RCC 7860 (cell line): ENCODE measurements around the gene KRT77.
"Not testable (repeated sequence)": the region's sequence is repeated elsewhere in the genome, so short reads cannot be mapped to it uniquely, and the experiment has no call there.

ENCODE experiments used
- DNase-seq: peaks from one replicate; pipeline ENCODE4 v3.0.0-alpha.2; 2015; ENCODE audit warnings: low spot score
- FAIRE-seq: peaks from 2 replicates; lab custom pipeline; 2012; peaks lifted over from hg19 to GRCh38; lab: Jason Lieb, UNC

KRT77 gene

DNA sequence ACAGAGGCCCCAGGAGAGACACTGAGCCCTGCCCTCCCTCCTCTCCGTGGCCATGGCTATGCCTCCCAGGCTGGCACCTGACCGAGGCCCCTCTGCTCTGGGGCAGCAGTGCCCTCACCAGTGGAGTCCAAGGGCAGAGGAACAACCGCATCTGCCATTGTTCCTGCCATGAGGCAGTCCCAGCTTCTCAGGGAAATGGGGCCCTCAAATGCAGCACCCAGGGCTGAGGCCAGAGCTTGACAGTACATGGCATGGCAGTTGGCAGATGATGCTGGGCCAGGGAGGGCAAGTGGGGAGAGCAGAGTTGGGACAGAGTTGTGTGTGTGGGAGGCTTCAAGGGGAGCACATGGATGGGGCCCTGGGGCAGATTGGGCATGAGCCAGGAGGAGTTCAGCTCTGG lies 21.1 kb upstream of the KRT77 start:
- no peak for FAIRE-seq

DNA sequence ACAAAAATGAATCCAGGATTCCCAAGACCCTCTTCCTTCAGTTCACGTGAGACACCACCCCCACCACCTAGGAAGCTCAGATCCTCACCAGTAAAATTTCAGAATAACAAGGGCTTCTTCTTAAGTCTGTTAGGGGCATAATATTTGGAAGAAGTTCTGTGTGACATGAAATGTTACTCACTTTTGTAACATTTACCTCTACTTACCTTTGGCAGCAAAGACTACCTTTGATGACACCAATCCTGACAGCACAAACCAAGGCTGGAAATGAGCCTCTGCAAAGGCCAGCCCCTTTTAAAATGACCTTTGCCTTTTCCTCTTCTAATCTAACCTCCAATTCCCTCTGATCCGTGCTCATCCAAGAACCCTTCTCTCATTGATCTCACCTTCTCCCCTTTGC lies 19.4 kb upstream of the KRT77 start:
- no peak for FAIRE-seq
- DNase-seq, result no peak

More for the DNA sequence above, 21.1 kb upstream of the KRT77 start:
- no peak for DNase-seq

DNA sequence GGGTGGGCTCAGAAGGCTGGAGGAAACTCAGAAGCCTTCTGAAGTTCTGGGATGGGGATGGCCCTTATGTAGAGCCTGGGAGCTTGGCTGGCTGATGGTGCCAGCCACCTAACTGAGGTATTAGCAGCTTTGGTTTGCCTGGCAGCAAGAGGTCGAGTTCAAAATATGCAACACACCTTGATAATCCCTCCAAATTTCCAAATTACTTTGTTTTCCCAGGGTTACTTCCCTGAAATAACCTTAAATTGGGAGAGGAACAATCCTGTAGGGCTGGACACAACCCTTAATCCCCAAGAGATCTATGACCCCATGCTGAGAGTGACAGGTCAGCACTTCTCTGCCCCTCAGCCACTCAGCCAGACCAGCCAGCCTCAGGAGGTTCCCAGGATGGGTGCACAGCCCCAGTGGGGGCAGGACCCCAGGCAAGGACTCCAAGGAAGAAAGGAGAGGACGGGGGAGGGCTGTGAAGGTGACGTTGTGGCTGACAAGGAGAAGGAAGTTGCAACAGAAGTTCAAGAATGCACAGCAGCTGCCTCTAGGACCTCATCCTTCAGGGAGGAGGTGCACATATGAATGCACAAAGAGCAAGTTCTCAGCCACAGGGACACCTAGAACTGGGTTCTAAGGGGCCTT lies 18.6 kb upstream of the KRT77 start:
- FAIRE-seq, result no peak
- DNase-seq, result no peak

DNA sequence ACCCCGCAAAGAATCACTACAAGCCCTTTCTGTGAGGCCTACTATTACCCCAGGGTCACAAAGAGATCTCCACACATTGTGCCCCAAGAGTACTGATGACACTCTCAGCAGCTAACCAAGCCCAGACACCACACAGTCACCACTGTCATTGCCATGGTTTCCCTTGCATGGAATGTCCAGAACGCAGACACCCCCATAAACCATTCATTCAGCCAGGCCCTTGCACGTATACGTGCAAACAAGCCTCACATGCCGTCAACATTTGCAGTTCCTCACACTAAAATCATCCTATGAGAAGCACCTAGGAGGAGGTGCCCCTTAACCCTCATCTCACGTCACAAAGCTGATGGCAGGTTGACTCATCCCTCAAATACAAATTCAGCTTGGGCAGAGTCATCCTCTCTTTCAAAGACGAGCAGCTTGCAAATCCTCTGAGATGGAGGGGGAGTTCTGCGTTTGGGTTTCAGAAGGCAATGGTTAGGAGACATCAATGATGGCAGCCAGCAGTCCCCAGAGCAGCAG lies 17.1 kb upstream of the KRT77 start:
- peak; percentile 37 for DNase-seq
- FAIRE-seq, result no peak

DNA sequence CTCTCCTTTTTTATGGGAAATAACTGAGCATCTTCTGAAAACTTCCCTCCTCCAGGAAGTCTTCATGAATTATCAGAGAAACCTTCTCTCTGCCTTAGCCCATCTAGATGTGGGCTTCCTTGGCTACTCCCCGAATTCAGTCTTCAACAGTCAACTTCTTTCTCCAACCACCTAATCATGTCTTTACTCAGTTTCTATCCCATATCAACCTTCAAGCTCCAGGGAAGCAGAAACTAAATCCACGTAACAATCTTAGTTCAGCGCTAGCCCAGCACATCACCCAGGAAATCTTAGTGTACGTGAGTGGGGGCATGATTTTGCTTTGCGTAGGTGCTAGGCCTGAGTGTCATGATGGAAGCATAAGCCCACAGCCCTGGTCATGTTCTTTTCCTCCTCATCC lies 12.7 kb upstream of the KRT77 start:
- DNase-seq (no peak), FAIRE-seq (no peak)

DNA sequence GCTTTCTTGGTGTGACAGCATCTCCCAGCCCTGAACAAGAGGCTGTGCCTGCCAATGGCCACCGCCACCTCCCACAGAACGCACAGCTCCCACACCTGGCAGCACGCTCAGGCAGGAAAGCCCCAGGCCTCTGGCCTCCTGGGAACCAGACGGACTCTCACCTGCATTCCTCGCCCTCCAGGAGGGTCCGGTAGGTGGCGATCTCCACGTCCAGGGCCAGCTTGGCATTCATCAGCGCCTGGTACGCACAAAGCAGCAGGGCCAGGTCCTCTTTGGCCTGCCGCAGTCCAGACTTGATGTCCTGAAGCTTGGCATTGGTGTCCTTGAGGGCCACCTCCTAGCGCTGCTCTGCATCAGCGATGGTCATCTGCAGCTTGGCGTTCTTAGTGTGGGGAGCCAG lies 12.1 kb upstream of the KRT77 start:
- DNase-seq (no peak), FAIRE-seq (no peak)

DNA sequence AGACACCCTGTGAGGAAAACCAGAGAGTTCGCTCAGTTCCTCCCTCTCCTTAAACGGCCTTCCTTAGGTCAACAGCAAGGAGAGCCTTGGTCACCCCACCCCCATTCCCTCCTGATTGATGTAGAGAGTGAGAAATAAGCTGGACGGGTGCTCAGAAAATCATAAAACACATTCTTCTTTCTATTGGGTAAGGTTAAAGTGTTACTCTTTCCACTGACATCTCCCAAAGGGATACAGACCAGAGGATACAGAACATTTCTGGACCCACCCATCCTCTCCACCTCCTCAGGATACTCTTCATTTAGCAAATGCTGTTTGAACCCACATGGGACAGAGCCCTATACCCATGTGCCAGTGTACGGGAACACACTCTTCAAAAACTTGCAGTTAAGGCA lies 11.6 kb upstream of the KRT77 start:
- no peak for DNase-seq
- no peak for FAIRE-seq

DNA sequence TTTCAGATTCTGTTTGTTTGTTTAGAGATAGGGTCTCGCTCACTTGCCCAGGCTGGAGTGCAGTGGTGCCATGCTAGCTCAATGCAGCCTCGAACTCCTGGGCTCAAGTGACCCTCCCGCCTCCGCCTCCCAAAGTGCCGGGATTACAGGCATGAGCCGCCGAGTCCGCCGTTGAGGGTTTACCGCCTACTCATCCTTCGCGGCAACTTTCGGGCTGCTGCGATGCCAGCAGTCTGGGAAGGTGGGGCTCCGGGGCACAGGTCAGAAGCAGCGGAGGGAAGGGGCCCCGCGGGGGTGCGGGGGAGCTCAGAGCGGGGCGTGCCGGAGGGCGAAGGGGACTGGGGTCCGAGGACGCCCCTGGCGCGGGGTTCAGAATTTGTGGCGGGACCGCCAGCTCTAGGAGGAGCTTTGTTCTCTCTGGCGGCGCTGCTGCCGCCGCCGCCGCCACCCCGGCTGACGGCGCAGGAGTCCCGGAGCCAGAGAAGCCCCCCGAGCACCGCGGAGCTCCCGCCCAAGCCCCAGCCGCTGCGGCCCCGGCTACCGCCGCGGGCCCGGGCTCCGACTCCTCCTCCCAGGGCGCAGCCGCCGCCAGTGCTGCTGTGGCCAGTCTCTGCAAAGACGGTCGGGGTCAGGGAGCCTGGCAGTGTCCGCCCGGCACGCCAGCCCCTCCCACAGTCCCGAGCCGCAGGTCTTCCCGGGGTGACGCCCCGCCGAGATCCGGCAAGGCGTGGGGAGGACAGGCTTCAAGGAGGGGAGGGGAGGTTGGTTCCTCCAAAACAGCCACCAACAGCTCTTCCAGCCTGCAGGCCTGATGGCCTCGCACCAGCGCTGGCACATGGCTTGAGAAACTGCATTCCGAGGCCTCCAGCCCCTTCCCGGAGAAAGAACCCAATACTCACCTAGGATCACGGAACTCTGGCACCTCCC lies 10.9 kb upstream of the KRT77 start:
- DNase-seq (no peak), FAIRE-seq (no peak)

DNA sequence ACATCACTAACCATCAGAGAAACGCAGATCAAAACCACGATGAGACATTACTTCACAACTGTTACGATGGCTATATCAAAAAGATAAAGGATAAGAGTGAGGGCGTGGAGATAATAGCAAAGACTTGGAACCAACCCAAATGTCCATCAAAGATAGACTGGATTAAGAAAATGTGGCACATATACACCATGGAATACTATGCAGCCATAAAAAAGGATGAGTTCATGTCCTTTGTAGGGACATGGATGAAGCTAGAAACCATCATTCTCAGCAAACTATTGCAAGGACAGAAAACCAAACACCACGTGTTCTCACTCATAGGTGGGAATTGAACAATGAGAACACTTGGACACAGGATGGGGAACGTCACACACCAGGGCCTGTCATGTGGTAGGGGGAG lies 8.8 kb upstream of the KRT77 start:
- not testable (repeated sequence) for DNase-seq, FAIRE-seq

DNA sequence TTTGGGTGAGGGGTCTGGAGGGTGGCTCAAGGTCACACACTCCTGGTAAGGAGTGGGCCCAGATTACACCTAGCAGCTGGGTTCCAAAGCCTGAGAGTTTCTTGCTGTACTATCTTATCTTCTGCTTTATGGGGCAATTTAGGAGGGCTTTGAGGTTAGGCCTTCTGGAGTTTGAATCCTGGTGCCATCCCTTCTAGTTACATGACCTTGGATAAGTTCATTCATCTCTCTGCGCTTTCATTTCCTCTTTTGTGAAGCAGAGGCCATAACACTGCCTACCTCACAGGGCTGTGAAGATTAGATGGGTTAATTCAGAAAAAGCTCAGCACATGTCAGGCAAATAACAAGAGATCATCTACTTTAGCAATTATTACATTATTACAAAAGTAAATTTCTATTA lies 7.4 kb upstream of the KRT77 start:
- DNase-seq, result no peak
- FAIRE-seq, result no peak

DNA sequence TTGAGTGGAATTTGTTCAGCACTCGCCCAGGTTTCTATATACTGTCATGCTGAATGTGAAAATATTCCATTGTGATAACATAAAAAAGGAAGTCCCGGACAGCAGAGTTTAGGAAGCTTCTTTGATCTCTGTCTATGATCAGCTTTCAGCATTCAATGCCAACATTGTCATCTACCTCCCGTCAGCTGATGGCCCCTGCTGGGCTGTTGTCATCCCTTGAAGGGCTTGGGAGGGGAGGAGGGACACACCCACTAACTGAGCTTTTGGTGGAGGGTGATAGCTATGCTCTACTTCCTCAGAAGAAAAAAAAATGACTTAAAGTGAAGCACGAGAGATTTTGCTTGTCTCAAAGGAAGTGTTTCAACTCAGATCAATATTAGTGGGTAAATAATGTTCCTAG lies 4.7 kb upstream of the KRT77 start:
- DNase-seq (no peak), FAIRE-seq (no peak)

DNA sequence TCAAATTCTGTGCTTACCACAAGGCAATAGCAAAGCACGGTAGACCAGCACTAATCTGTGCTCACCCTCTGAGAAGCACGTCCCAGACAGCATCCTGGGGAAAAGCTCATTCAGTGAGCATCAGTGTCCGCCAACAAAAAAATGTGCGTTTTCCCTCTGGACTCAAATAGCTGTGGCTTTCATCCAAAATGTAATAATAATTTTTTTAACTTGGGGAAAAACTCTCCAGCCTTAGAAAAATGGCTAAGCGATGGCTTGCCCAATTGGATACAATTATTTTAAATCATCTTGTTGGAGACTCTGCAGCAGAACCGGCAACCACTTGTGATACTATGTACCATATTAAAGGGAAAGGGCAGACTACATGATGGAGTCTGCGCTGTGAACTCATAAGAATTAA lies 1.1 kb upstream of the KRT77 start:
- DNase-seq (no peak), FAIRE-seq (no peak)

DNA sequence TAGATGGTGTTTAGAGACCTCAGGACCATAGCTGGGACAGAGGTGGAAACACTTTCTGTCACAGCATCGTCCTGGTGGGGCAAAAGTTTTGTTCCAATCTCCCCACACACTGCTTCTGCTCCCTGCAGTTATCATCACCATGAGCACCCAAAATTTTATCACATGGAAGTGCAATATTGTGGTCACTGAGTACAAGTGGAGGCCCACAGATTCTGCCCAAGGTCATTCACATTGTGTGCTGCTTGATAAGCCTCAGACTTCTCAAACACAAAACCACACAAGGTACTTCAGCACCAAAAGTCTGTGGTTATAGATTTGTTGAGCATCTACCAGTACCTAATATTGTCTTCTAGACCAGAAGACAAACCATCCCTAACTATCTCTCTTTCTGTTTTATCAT lies 554 bp upstream of the KRT77 start:
- DNase-seq, result no peak

DNA sequence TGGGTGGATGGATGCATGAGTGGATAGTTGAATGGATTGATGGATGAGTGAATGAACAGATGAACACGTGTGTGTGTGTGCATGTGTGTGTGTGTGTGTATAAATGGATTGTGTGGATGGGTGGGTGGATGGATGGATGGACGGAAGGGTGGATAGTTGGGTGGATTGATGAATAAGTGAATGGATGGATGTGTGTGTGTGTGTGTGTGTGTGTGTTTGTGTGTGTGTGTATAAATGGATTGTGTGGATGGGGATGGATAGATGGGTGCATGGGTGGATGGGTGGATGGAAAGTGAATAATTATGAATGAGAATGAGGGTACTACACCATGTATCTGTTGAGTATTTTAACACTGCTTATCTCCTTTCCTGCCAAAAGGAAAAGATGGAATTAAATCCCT lies 986 bp downstream of the KRT77 start:
- FAIRE-seq (no peak), DNase-seq (no peak)

More for the DNA sequence above, 554 bp upstream of the KRT77 start:
- FAIRE-seq, result no peak

DNA sequence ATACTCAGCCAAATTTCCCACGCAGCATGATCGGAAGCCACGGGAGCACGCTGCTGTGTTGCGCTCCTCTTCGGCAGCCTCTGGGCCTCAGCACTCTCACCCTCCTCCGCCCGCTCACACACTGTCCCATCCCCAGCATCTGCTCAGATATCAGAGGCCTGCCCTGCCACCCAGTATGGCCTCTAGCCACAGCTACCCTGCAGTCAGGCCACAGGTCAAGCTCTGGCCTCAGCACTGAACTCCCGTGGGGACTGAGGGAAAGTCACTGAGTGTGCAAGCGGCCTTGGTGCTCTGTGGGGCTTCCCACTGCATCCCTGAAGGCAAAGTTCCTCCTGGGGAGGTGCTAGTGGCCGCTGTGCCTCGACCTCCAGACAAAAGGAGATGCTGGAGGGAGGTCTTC lies 2.0 kb downstream of the KRT77 start:
- DNase-seq, result no peak

DNA sequence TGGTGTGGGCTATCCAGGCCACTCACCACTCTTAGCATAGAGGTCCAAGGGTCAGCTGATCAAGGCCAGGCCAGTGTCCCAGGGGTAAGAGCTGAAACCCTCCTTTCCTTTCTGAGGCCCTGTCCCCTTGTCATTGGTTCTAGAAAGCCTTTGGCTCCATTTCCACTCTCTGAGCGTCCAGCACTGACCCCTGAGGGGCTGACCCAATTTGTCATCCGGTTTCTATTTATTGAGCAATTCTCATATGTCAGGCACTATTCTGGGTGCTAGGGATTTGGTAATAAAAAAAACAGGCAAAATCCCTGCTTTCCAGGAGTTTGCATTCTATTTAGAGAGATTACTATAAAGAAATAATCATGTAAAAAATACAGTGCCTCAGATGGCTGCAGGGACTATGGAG lies 3.4 kb downstream of the KRT77 start:
- FAIRE-seq (no peak), DNase-seq (no peak)

More for the DNA sequence above, 2.0 kb downstream of the KRT77 start:
- FAIRE-seq, result no peak

DNA sequence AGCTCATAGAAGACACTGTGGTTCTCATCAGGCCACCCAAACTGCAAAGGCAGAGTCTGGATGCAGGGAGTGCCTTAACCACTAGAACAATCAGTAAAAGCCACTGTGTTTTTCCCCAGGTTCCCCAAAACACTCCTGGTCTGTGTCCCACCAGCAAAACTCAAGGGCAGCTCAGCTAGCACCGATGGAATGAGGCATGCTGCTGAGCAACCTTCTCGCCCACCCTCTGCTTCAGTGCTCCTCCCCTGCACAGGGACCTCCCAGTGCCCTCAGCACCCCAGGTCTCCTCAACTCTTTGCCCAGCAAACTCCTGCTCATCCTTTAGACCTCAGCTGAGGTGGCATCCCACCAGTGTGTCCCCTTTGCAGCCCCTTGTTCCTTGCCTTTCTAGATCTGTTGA lies 4.0 kb downstream of the KRT77 start:
- no peak for FAIRE-seq
- no peak for DNase-seq

DNA sequence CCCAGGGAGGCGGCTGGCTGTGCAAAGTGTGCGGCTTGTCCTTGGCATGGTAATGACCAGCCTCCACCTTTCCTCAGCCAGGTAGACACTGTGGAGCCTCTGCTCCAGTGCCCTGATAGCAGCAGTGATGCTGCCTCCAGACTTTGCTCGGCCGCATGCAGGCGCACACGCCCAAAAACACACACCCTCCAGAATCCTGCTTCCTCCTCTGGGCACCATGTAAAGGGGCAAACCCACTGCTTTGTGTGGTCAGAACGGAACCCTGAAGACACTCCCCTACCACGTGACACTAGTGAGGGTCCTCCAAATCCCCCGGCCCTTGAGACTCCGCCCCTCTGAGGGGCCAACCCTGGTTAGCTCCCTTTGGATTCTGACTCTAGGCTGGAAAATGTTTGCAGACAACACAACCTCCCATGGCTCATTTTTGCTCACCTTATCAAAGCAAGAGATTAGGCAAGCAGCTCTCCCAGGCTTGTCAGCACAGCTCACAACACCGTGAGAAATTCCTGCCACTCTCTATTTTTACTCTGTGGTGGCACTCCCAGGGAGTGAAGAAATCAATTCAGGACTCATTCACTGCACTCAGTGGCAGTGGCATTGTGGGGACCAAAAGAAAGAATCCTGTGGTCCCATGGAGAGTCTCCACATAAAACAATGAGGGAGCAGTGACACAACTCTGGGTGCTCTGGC lies 4.5 kb downstream of the KRT77 start:
- no peak for FAIRE-seq
- no peak for DNase-seq

DNA sequence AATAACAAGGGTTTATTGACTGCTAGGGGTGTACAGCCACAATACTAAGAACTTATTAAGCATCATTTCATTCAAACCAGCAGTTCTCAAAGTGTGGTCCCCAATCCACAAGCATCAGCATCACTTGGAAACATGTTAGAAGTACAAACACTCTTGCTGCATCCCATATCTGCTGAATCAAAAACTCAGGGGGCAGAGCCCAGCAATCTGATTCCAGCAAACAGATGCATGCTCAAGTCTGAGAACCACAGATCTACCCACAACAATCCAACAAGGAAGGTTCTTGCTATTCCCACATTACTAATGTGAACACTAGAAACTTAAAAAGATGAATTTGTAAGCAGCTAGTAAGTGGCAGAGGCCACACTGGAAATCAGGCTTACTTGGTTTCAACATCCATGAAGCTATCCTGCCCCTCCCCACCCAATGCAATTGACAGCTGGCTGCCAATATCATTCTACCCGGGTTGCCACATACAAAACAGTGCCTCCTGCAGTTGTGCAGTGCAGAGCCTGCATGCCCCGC lies 6.2 kb downstream of the KRT77 start:
- FAIRE-seq, result no peak
- DNase-seq, result no peak

DNA sequence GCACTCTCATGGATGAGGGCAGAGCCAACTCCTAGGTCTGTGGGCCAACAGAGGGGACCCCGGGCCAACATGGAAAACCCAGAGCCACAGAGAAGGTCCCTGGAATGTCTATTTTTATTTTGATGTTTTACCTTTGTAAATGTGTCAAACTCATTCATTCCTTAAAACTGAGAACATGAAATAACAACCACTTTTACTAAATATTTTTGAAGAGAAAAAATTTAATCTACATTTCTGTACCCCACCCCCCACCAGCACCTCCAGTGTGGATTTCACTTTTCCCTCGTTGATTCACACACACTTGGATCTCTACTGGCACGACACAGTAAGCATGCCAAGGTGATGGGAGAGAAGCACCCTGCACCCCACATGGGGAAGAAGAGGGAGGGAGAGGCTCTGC lies 6.7 kb downstream of the KRT77 start:
- DNase-seq, result no peak
- FAIRE-seq, result no peak

DNA sequence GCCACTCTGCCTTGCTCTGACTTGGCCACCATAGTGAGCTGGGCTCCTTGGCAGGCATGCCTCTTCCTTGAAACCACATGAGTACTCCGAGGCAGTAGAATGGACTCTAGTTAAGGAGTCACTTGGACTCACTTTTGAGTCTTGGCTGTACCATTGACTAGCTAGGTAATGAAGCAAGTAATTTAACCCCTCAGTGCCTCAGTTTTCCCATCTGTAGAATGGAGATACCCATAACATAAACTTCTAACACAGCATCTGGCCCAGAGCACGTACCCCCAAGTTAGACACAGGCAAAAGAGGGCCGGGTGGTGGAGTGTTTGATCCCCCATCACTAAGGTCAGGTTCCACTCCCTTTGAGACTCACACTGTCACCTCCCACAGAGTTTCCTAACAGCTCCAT lies 8.3 kb downstream of the KRT77 start:
- no peak for FAIRE-seq

More for the DNA sequence above, 8.3 kb downstream of the KRT77 start:
- DNase-seq, result no peak
